Measurements from ENCODE around the gene NT5DC4.

Gene NT5DC4

DNA sequence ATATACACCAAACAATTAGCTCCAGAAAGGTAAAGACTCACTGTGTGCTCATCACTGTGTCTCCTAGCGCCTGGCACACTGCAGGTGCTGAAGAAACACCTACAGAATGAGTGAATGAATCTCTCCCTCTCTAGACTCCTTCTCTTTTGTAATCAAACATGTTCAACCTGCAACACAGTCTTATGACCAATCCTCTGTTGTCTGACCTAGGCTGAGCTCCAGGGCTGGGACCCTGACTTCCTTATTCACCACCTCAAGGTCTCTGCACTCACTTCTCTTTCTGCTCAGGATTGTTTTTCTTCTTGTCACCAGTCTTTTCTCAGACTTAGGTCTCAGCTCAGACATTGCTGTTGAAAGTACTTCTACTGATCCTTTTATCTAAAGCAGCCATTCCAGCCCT, 33.7 kb downstream of the NT5DC4 start:
- H3K4me3 ChIP-seq (ENCODE audit: low read depth, low read length), result no peak overlapping the region
- no peak for DNase-seq (ENCODE audit: low read depth)
- TF ChIP-seq, protein P1, sequence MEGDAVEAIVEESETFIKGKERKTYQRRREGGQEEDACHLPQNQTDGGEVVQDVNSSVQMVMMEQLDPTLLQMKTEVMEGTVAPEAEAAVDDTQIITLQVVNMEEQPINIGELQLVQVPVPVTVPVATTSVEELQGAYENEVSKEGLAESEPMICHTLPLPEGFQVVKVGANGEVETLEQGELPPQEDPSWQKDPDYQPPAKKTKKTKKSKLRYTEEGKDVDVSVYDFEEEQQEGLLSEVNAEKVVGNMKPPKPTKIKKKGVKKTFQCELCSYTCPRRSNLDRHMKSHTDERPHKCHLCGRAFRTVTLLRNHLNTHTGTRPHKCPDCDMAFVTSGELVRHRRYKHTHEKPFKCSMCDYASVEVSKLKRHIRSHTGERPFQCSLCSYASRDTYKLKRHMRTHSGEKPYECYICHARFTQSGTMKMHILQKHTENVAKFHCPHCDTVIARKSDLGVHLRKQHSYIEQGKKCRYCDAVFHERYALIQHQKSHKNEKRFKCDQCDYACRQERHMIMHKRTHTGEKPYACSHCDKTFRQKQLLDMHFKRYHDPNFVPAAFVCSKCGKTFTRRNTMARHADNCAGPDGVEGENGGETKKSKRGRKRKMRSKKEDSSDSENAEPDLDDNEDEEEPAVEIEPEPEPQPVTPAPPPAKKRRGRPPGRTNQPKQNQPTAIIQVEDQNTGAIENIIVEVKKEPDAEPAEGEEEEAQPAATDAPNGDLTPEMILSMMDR (conservative IDR thresholded peaks at IDR 0.05; ENCODE audit: low read depth, low read length), result no peak

DNA sequence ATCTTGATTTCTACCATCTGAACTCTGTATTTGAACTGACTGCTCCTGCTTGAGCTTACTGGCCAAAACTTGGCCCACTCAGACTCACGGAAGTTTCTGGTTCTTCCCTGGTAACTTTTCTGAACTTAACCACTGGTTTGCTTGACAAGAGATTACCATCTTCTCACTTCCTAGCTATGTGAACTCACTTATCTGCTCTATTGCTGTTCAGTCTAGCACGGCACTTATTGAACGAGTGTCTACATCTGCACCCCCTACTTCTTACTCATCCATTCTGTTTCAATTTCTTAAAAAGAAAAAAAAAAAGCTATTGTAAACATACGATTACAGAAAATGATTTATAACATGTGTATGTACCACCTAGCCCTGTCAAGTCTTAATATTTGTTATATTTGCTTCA, 34.6 kb downstream of the NT5DC4 start:
- TF ChIP-seq, protein P1 (conservative IDR thresholded peaks at IDR 0.05; ENCODE audit: low read depth, low read length), result no peak
- no peak overlapping the region for H3K4me3 ChIP-seq (ENCODE audit: low read depth, low read length)
- DNase-seq (ENCODE audit: low read depth), result no peak

DNA sequence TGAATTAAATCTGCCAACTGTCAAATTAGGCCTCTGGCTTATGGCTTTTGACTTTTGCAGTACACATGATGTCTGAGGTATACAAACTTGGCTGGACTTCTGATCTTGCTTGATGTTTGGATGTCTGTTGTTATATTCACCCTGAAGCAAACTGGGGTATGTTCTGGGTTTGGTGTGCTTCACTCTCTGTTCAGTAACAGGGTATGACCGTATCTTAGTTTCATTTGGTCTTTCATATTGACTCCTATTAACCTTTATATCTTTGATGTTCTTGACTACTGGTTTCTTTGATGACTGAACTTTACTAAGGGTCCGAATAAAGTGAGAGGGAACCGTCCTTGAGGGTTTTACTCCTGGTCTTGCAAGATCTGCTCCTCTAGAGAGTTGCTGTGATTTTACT, 35.4 kb downstream of the NT5DC4 start:
- no peak overlapping the region for H3K4me3 ChIP-seq (ENCODE audit: low read depth, low read length)
- DNase-seq (ENCODE audit: low read depth), result no peak
- TF ChIP-seq, protein P1 (conservative IDR thresholded peaks at IDR 0.05; ENCODE audit: low read depth, low read length), result no peak

DNA sequence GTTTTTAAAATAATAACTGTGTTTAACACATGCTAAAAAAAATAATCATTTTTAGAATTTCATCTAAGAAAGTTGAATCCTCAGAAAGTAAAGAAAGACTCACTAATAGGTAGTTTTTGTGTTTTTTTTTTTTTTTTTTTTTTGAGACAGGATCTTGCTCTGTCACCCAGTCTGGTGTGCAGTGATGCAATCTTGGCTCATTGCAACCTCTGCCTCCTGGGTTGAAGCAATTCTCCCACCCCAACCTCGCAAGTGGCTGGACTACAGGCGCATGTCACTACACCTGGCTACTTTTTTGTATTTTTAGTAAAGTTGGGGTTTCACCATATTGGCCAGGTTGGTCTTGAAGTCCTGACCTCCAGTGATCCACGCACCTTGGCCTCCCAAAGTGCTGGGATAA, 36.4 kb downstream of the NT5DC4 start:
- peak; percentile 30 for DNase-seq (ENCODE audit: low read depth)
- H3K4me3 ChIP-seq (ENCODE audit: low read depth, low read length), result no peak overlapping the region
- TF ChIP-seq, protein P1 (conservative IDR thresholded peaks at IDR 0.05; ENCODE audit: low read depth, low read length), result no peak

DNA sequence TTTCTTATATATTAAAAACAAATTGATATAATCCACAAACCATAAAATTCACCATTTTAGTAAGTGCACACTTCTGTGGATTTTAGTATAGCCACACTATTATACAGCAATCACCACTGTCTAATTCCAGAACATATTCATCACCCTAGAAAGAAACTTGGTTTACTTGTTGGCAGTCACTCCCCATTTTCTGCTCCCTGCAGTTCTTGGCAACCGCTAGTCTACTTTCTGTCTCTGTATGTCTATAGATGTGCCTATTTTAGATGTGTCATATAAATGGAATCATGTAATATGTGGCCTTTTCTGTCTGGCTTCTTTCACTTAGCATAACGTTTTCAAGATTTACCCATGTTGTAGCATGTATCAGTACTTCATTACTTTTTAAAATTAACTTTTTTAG, 37.9 kb downstream of the NT5DC4 start:
- DNase-seq (ENCODE audit: low read depth), result peak; percentile 50
- H3K4me3 ChIP-seq (ENCODE audit: low read depth, low read length), result no peak overlapping the region
- TF ChIP-seq, protein P1 (conservative IDR thresholded peaks at IDR 0.05; ENCODE audit: low read depth, low read length), result no peak

DNA sequence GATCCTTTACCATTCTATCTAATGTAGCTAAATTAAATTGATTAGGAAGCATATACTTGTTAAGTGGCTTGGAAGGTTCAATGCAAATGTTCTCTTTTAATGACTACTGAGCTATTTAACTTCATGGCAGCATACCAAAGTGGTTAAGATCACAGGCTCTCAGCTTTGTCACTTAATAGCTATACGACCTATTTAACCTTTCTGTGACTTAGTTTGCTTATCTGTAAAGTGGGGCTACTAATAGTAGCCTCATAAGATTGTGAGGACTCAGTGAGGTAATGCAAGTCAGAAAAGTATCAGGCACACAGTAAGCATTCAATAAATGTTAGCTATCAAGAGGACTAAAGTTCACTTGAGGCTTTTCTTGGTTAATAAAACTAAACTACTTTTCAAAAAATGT, 39.3 kb downstream of the NT5DC4 start:
- TF ChIP-seq, protein P1 (conservative IDR thresholded peaks at IDR 0.05; ENCODE audit: low read depth, low read length), result no peak
- no peak overlapping the region for H3K4me3 ChIP-seq (ENCODE audit: low read depth, low read length)
- no peak for DNase-seq (ENCODE audit: low read depth)

DNA sequence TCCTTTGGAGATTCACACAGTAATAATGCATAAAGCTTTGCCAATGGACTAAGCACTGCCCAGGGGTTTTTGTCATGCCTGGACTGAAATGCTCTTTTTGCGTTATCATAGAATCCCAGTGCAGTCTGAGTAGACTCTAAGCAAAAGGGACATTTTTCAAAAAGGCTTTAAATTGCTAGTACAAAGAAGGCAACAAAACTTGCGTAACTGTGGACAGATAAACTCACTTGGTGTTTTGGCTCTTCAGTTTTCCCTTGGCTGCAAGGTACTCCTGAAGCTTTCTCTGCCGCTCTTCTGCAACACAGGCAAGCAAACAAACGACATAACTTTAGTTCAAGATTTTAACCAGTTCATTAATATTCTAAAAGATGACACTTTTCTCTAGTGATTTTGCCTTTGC, 41.5 kb downstream of the NT5DC4 start:
- DNase-seq (ENCODE audit: low read depth), result no peak
- TF ChIP-seq, protein P1 (conservative IDR thresholded peaks at IDR 0.05; ENCODE audit: low read depth, low read length), result no peak
- no peak overlapping the region for H3K4me3 ChIP-seq (ENCODE audit: low read depth, low read length)
